Tibial nerve (tissue), 4 donors: ENCODE measurements around the gene CTRB1. TPM values are rescaled to one million over a fixed set of nuclear protein-coding genes. Genes with fewer than 3 reads are reported as not detected.

Experiments
- DNase-seq, 2 donors: peaks; one replicate each; pipeline ENCODE4 v3.0.0-alpha.2; 2019; ENCODE audit warnings: low spot score in 2 of 2
- H3K27ac ChIP-seq, 4 donors: fragments of 200-600 bp; sonication (generic) in 3 of 4; one replicate each; pipeline ENCODE4 v1.5.1; 2017 to 2019; ENCODE audit warnings: mild to moderate bottlenecking in 1 of 4
- H3K27me3 ChIP-seq, 2 donors: fragments of 200-600 bp; sonication (generic) in 1 of 2; one replicate each; pipeline versions ENCODE4 v1.5.1 to v1.6.0; 2017 to 2019
- H3K36me3 ChIP-seq, 3 donors: fragments of 200-600 bp; sonication (generic); one replicate each; pipeline ENCODE4 v1.5.1; 2018 to 2019
- H3K4me1 ChIP-seq, 4 donors: fragments of 200-600 bp; sonication (generic) in 3 of 4; one replicate each; pipeline ENCODE4 v1.5.1; 2017 to 2019
- H3K4me3 ChIP-seq, 4 donors: fragments of 200-600 bp; sonication (generic) in 3 of 4; one replicate each; pipeline ENCODE4 v1.5.1; 2017 to 2019; ENCODE audit warnings: mild to moderate bottlenecking in 1 of 4, moderate library complexity in 1 of 4
- H3K9me3 ChIP-seq, 4 donors: fragments of 200-600 bp; sonication (generic) in 3 of 4; one replicate each; pipeline ENCODE4 v1.5.1; 2017 to 2019
- CTCF ChIP-seq, 5 experiments: fragments of 200-600 bp in 3 of 5; fragments of 450-650 bp in 2 of 5; sonication (generic) in 3 of 5; IDR thresholded peaks; one replicate each; pipeline ENCODE4 v1.5.1; 2016 to 2019; ENCODE audit warnings: antibody characterized with exemption in 5 of 5, mild to moderate bottlenecking in 3 of 5, moderate library complexity in 2 of 5
- EP300 ChIP-seq, 2 donors: sonication (generic); formaldehyde crosslinking; IDR thresholded peaks; one replicate each; pipeline ENCODE4 v1.6.1; 2017; ENCODE audit warnings: antibody characterized with exemption in 2 of 2, mild to moderate bottlenecking in 1 of 2
- POLR2A ChIP-seq, 2 donors: fragments of 450-650 bp; IDR thresholded peaks; one replicate each; pipeline ENCODE4 v1.6.1; 2017; ENCODE audit warnings: antibody characterized with exemption in 2 of 2, mild to moderate bottlenecking in 2 of 2, moderate library complexity in 2 of 2
- WGBS, 2 donors: methylation state at CpG; one replicate each; pipeline ENCODE4 v1.1.5; 2018; 5-methylcytosine and 5-hydroxymethylcytosine counted together
- total RNA-seq, 4 donors: library from RNA; depleted of rRNA; stranded (reverse); fragments of >200 nt; gene quantifications; one replicate each; pipeline ENCODE4 v1.1.0, GENCODE V29; 2016

The CTRB1 gene
- total RNA-seq, 4 donors from 2014 or later: 0.59 to 24.3 (median 1.2) TPM

GRCh38 chr16:75247249-75247648, 28.5 kb downstream of the CTRB1 start:
- H3K4me3 ChIP-seq: peak overlapping the region in 2 of 4 donors; percentile 2 to 31
- H3K27ac ChIP-seq: peak overlapping the region; percentile 86 to 99 (median 95)
- peaks cover 6 to 95% (median 75%) of the 10 kb centered on the region in 4 donors for H3K4me1 ChIP-seq
- H3K9me3 ChIP-seq: no peaks in the 10 kb centered on the region
- H3K36me3 ChIP-seq: peaks cover 0 to 9% (median 0%) of the 10 kb centered on the region in 3 donors
- TF ChIP-seq POLR2A (IDR thresholded peaks at IDR 0.05): no peak
- TF ChIP-seq CTCF (IDR thresholded peaks at IDR 0.05): no peak
- TF ChIP-seq EP300 (IDR thresholded peaks at IDR 0.05): peak in 1 of 2 donors; percentile 53
- no peaks in the 10 kb centered on the region for H3K27me3 ChIP-seq
- no peak for DNase-seq
- WGBS, 2 donors: 66% methylated on average over 12 of the region's 13 CpGs; no CpG with 5 or more reads in 1 of the 2 donors

- Histone ChIP-seq H3K36me3 (peaks cover 0 to under 1% (median 0%) of the 10 kb centered on the region in 3 donors), H3K27me3 (no peaks in the 10 kb centered on the region), H3K9me3 (no peaks in the 10 kb centered on the region), H3K27ac (peak overlapping the region; percentile 86 to 99 (median 95)), H3K4me1 (peaks cover 6 to 97% (median 83%) of the 10 kb centered on the region in 4 donors), H3K4me3 (peak overlapping the region in 1 of 4 donors; percentile 31)
- peak in 1 of 2 donors; percentile 54 for TF ChIP-seq POLR2A (IDR thresholded peaks at IDR 0.05)
- TF ChIP-seq EP300 (IDR thresholded peaks at IDR 0.05): peak; percentile 63 to 80
- TF ChIP-seq CTCF (IDR thresholded peaks at IDR 0.05): no peak
- no peak for DNase-seq
- 19 to 35% methylated on average over 11 to 13 of the region's 13 CpGs for WGBS, 2 donors
Measured at GRCh38 chr16:75248142-75248535, 29.4 kb downstream of the CTRB1 start.

GRCh38 chr16:75248536-75249380, 30.0 kb downstream of the CTRB1 start:
- DNase-seq: no peak
- WGBS, 2 donors: 45 to 53% methylated on average over 14 to 15 of the region's 17 CpGs
- Histone ChIP-seq H3K4me3 (no peak overlapping the region), H3K4me1 (peaks cover 3 to 97% (median 85%) of the 10 kb centered on the region in 4 donors), H3K9me3 (no peaks in the 10 kb centered on the region), H3K27me3 (no peaks in the 10 kb centered on the region), H3K27ac (peak overlapping the region; percentile 86 to 99 (median 95)), H3K36me3 (no peaks in the 10 kb centered on the region)
- TF ChIP-seq EP300 (IDR thresholded peaks at IDR 0.05): no peak
- no peak for TF ChIP-seq POLR2A (IDR thresholded peaks at IDR 0.05)
- TF ChIP-seq CTCF (IDR thresholded peaks at IDR 0.05): no peak

GRCh38 chr16:75249441-75249840, 30.7 kb downstream of the CTRB1 start:
- 40 to 59% methylated on average over 5 of the region's 5 CpGs for WGBS, 2 donors

GRCh38 chr16:75250089-75250808, 31.5 kb downstream of the CTRB1 start:
- no peak for DNase-seq
- Histone ChIP-seq H3K27me3 (no peaks in the 10 kb centered on the region), H3K36me3 (no peaks in the 10 kb centered on the region), H3K27ac (peak overlapping the region; percentile 68 to 99 (median 95)), H3K9me3 (no peaks in the 10 kb centered on the region), H3K4me3 (peak overlapping the region; percentile 49 to 93 (median 86)), H3K4me1 (peaks cover 3 to 97% (median 85%) of the 10 kb centered on the region in 4 donors)
- 2 to 8% methylated on average over 26 to 29 of the region's 29 CpGs for WGBS, 2 donors
- TF ChIP-seq CTCF (IDR thresholded peaks at IDR 0.05) (no peak), EP300 (IDR thresholded peaks at IDR 0.05) (no peak), POLR2A (IDR thresholded peaks at IDR 0.05) (no peak)

More at GRCh38 chr16:75249441-75249840, 30.7 kb downstream of the CTRB1 start:
- Histone ChIP-seq H3K36me3 (no peaks in the 10 kb centered on the region), H3K9me3 (no peaks in the 10 kb centered on the region), H3K4me3 (peak overlapping the region in 2 of 4 donors; percentile 81 to 91), H3K27ac (peak overlapping the region; percentile 86 to 99 (median 95)), H3K4me1 (peaks cover 3 to 97% (median 85%) of the 10 kb centered on the region in 4 donors), H3K27me3 (no peaks in the 10 kb centered on the region)
- no peak for DNase-seq
- TF ChIP-seq POLR2A (IDR thresholded peaks at IDR 0.05): no peak
